ENCODE data around the gene MTUS2.

DNA sequence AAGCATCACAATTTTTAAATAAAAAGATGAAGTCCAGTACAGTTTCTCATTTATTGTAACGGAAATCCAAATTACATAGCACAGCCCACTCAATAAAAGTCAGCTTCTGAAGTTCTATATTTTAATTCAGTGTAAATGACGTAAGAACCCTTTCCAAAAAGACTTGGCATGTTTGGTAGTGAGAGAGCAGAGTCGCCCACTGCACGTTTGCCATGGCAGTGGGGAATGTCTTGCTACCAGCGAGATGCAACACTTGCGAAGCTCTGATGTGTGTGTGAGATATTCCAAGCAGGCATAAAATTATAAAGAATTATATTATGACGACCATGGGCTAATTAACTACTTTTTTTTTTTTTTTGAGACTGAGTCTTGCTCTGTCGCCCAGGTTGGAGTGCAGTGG, 585.3 kb downstream of the MTUS2 start:
- TF ChIP-seq POLR2A (IDR thresholded peaks at IDR 0.05): no peak
- TF ChIP-seq, protein P1, sequence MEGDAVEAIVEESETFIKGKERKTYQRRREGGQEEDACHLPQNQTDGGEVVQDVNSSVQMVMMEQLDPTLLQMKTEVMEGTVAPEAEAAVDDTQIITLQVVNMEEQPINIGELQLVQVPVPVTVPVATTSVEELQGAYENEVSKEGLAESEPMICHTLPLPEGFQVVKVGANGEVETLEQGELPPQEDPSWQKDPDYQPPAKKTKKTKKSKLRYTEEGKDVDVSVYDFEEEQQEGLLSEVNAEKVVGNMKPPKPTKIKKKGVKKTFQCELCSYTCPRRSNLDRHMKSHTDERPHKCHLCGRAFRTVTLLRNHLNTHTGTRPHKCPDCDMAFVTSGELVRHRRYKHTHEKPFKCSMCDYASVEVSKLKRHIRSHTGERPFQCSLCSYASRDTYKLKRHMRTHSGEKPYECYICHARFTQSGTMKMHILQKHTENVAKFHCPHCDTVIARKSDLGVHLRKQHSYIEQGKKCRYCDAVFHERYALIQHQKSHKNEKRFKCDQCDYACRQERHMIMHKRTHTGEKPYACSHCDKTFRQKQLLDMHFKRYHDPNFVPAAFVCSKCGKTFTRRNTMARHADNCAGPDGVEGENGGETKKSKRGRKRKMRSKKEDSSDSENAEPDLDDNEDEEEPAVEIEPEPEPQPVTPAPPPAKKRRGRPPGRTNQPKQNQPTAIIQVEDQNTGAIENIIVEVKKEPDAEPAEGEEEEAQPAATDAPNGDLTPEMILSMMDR (IDR thresholded peaks at IDR 0.05): no peak
